ENCODE data around the gene ADSS2. TPM values are rescaled to one million over a fixed set of nuclear protein-coding genes. Genes with fewer than 3 reads are reported as not detected.

Gene ADSS2
- total and polyA plus RNA-seq, 5 donors = 5.8 to 14.1 (median 9.4) TPM

DNA sequence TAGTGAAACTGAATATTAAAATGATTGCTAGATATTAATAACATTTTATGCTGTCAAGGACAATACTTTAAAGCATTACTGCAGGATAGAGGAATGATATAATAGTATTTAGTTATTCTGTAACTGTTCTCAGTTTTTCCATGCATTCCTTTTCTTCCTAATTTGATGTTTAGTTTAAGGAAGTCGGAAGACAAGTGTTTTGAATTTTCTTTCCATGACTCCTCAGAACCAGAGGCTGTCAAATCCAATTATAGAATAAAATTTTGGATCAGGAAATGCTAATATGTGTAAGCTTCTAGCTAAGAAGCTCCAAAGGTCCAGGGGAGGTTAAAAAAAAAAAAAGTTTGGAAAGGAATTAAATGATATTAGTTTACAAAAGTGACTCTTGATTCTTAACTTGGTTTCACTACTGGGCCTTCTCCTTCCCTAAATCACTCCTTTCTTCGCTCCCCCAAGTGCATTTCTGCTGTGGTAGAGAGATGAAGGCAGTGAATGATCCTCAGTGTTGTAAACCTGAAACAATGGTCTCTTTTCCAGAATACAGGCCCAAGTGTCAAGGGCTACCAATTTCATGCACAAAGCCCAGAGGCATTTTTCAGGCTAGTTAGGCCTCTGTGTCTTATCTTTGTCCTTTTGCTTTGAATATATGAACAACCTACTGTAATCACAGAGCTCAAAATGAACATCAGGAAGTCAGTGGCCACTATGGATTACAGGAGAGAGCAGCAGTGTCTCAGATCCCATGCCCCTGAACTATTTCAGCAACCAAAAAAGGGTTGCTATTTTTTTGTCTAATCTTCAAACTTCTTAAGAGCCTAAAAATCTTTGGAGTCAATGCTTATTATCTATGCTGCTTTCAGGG lies 6.2 kb downstream of the ADSS2 start:
- intact Hi-C loops (cut with DNase I) = no loop called here
- no peaks in the 10 kb centered on the region for H3K27me3 ChIP-seq (ENCODE audit: control insufficient read depth, insufficient read depth)
- H3K9me3 ChIP-seq (ENCODE audit: control insufficient read depth, low read length) = no peaks in the 10 kb centered on the region
- peaks cover 5% of the 10 kb centered on the region for H3K4me1 ChIP-seq (ENCODE audit: control insufficient read depth, insufficient read depth, low read length)
- H3K27ac ChIP-seq (ENCODE audit: low read length) = no peak overlapping the region
- H3K4me3 ChIP-seq (ENCODE audit: low read length) = no peak overlapping the region
- no peak for DNase-seq
- ATAC-seq = no peak
- 74% methylated on average over 2 of the region's 2 CpGs for WGBS

DNA sequence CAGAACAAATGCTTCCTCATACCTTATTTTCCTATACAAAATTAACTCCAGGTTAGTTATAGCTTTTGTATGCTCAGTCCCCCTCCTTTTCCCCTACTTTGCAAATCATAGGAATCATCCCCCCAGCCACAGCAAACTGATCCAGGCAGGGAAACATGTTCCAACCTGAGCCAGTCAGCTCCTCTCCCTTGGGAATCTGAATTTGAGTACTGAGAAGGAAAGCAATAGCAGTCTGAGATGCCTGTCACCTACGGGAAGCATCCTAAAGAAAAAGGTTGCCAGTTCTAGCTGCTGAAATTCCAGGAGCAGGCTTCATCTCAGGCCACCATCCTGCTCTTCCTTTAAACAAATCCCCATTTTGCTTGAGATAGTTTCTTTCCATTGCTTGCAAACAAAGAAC lies 6.9 kb downstream of the ADSS2 start:
- peaks cover 2% of the 10 kb centered on the region for H3K4me1 ChIP-seq (ENCODE audit: control insufficient read depth, insufficient read depth, low read length)
- H3K9me3 ChIP-seq (ENCODE audit: control insufficient read depth, low read length) = no peaks in the 10 kb centered on the region
- 52% methylated on average over 1 of the region's 1 CpG for WGBS
- no peak overlapping the region for H3K27ac ChIP-seq (ENCODE audit: low read length)
- no peaks in the 10 kb centered on the region for H3K27me3 ChIP-seq (ENCODE audit: control insufficient read depth, insufficient read depth)
- intact Hi-C loops (cut with DNase I) = no loop called here
- no peak overlapping the region for H3K4me3 ChIP-seq (ENCODE audit: low read length)
- ATAC-seq (no peak), DNase-seq (no peak)

DNA sequence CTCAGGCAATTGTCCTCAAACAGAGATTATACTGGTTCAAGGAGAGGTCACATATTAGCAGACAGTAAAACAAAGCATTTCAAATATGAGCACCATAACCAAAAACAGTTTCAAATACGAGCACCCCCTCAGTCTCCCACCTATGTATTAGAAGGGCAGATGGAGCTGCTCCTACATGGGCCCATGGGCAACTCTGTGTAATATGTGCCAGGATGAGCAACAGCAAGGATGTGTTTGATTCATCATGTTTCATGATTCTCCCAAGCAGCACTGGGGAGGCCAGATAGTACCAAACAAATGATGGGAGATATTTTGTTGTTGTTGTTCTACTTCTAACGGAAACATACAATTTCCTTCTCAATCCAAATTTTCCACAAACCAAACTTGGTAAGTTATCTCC lies 8.9 kb downstream of the ADSS2 start:
- no peaks in the 10 kb centered on the region for H3K9me3 ChIP-seq (ENCODE audit: control insufficient read depth, low read length)
- H3K27ac ChIP-seq (ENCODE audit: low read length) = no peak overlapping the region
- intact Hi-C loops (cut with DNase I) = no loop called here
- H3K4me1 ChIP-seq (ENCODE audit: control insufficient read depth, insufficient read depth, low read length) = peaks cover 4% of the 10 kb centered on the region
- DNase-seq = no peak
- ATAC-seq = no peak
- H3K27me3 ChIP-seq (ENCODE audit: control insufficient read depth, insufficient read depth) = no peaks in the 10 kb centered on the region
- WGBS = 84% methylated on average over 2 of the region's 2 CpGs
- no peak overlapping the region for H3K4me3 ChIP-seq (ENCODE audit: low read length)

DNA sequence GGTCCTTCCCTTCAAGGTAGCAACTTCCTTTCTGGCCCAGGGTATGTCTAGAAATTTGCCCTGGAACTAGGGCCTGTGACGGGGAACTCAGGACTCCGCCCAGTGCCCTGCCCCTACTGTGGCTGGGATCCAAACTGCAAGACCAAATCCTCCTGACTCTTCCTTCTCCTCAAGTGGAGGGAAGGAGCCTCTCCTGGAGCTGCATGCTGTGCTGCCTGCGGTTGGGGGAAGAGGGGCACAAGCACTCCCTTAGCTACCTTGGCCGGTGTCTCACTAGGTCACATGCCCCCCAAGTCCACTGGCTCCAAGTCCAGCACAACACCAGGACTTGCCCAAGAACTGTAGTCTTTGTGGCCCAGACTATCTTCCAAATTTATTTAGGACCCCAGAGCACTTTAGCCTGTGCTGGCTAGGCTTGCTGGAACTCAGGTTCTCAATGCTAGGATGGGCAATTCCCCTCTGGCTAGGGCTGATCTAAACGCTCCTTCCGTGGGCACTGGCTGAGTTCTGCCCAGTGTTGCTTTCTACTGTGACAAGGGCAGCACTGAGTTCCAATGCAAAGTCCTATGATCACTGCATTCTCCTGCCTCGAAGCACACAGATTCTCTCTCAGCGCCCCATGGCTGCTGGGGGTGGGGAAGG lies 12.2 kb downstream of the ADSS2 start:
- Histone ChIP-seq H3K4me3 (ENCODE audit: low read length) (no peak overlapping the region), H3K27me3 (ENCODE audit: control insufficient read depth, insufficient read depth) (no peaks in the 10 kb centered on the region), H3K4me1 (ENCODE audit: control insufficient read depth, insufficient read depth, low read length) (peaks cover 4% of the 10 kb centered on the region), H3K27ac (ENCODE audit: low read length) (no peak overlapping the region), H3K9me3 (ENCODE audit: control insufficient read depth, low read length) (no peaks in the 10 kb centered on the region)
- WGBS = 74% methylated on average over 8 of the region's 8 CpGs
- intact Hi-C loops (cut with DNase I) = no loop called here
- ATAC-seq (peak; percentile 41 to 67), DNase-seq (peak in 1 of 3 donors; percentile 62)

DNA sequence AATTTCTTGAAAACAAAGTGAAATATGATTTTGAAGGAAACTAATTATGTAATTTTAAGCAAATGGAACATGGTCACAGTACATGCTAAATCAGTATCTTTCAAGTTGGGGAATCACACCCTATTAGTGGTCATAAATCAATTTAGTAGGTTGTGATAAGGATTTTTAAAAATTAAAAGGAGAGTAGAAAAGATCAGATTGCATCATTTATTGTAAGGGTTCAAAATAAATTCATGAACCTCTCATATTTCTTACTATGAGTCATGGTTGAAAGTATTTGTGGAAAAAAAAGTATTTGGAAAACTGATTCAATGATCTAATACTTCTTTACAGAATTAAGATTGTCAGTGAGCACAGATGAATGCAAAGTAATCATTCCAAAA lies 14.6 kb downstream of the ADSS2 start:
- Histone ChIP-seq H3K9me3 (ENCODE audit: control insufficient read depth, low read length) (no peaks in the 10 kb centered on the region), H3K4me1 (ENCODE audit: control insufficient read depth, insufficient read depth, low read length) (peaks cover 2% of the 10 kb centered on the region), H3K4me3 (ENCODE audit: low read length) (no peak overlapping the region), H3K27ac (ENCODE audit: low read length) (no peak overlapping the region), H3K27me3 (ENCODE audit: control insufficient read depth, insufficient read depth) (no peaks in the 10 kb centered on the region)
- DNase-seq (no peak), ATAC-seq (no peak)
- intact Hi-C loops (cut with DNase I) = no loop called here

DNA sequence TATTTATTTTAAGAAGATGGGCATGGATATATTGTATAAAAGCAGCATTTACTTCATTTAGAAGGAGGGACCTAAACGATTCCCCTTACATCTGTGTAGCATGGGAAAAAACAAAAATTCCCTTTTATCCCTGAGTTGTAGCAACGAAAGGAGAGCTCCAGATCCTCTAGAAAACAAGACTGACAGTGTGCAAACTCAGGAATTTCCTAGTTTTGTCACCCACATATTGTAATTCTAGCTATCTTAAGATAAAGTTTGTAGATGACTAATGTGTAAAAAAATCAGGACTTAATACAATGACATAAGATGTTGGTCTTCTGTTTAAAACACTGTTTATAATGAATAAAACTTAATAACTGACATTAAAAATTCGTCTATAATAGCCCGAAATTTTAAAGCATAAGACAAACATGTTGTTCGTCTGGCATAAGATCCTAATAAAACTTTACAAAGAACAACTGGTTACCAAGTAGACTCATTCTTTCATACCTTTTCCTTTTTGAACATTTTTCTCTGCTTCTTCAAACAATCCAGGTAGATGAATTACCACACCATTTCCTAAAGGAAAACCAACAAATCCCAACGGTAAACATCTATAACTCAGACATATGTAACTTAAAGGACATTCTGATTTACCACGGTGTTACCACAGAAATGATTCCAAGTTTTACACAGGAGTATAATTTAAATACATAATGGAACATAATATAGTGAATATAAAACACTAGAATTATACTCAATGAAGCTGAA lies 15.2 kb downstream of the ADSS2 start:
- Histone ChIP-seq H3K27ac (ENCODE audit: low read length) (no peak overlapping the region), H3K27me3 (ENCODE audit: control insufficient read depth, insufficient read depth) (no peaks in the 10 kb centered on the region), H3K9me3 (ENCODE audit: control insufficient read depth, low read length) (no peaks in the 10 kb centered on the region), H3K4me1 (ENCODE audit: control insufficient read depth, insufficient read depth, low read length) (peaks cover 2% of the 10 kb centered on the region), H3K4me3 (ENCODE audit: low read length) (no peak overlapping the region)
- intact Hi-C loops (cut with DNase I) = no loop called here
- no peak for DNase-seq
- 82% methylated on average over 7 of the region's 7 CpGs for WGBS
- no peak for ATAC-seq

DNA sequence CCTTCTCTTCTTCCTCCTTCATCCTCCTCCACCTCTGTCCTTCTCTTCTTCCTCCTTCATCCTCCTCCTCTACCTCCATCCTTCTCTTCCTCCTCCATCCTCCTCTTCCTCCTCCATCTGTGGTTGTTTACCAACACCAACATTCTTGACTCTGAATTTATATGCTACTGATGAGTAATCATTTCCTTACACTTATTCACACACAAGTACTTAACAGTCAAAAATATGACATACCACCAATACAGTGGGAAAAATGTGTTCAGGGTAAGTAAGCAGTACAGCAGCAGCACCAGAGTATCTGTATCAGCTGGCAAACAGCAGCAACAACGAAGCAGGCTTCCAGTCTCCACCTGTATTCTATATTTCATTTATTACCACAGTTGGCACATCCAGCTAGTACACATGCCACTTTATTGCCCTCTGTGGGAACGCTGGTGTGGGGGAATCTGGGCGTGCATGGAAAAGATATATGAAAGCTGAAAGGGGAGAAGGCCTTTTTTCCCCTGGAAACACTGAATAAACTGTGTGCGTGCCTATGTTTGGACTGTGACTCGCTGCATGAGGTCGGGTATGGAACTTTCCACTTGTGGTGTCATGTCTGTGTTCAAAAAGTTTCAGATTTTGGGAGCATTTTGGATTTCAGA lies 16.0 kb downstream of the ADSS2 start:
- H3K4me1 ChIP-seq (ENCODE audit: control insufficient read depth, insufficient read depth, low read length) = peaks cover 2% of the 10 kb centered on the region
- H3K9me3 ChIP-seq (ENCODE audit: control insufficient read depth, low read length) = no peaks in the 10 kb centered on the region
- no peak overlapping the region for H3K4me3 ChIP-seq (ENCODE audit: low read length)
- no peak for DNase-seq
- 80% methylated on average over 6 of the region's 6 CpGs for WGBS
- intact Hi-C loops (cut with DNase I) = no loop called here
- ATAC-seq = no peak
- H3K27ac ChIP-seq (ENCODE audit: low read length) = no peak overlapping the region
- no peaks in the 10 kb centered on the region for H3K27me3 ChIP-seq (ENCODE audit: control insufficient read depth, insufficient read depth)

DNA sequence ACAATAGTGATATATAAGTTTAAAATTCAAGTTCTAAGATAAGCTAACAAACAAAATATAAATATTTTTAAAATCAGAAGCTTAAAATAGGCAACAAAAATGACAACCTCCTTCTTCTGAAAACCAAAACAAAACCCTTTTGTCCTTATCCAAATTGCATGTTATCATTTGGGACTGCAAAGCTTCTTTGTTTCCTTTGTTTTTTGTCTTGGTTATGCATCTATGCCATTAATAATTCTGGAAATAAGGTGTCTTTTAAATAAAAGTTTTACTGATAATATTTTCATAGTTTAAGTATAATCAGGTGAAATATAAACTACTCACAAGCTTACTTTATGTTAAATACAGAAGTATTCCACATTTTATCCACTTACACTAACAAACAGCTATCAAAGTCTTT lies 20.5 kb downstream of the ADSS2 start:
- Histone ChIP-seq H3K4me3 (ENCODE audit: low read length) (no peak overlapping the region), H3K4me1 (ENCODE audit: control insufficient read depth, insufficient read depth, low read length) (no peaks in the 10 kb centered on the region), H3K27ac (ENCODE audit: low read length) (no peak overlapping the region), H3K27me3 (ENCODE audit: control insufficient read depth, insufficient read depth) (no peaks in the 10 kb centered on the region), H3K9me3 (ENCODE audit: control insufficient read depth, low read length) (no peaks in the 10 kb centered on the region)
- intact Hi-C loops (cut with DNase I) = no loop called here
- ATAC-seq (no peak), DNase-seq (no peak)

DNA sequence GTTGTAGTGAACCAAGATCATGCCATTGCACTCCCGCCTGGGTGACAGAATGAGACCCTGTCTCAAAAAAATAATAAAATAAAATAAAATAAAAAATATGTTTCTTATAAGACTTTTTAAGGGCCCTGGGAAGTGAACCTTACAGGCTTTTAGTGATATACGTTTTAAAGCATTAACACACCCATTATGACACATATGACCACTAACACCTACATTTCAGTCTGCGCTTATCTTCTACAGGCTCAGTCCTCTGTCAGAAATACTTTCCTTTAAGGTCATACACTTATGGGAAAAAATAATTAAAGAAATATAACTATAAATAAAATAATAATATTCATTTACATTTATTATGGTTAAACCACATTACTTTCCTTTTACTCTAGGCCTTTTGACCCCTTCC lies 21.9 kb downstream of the ADSS2 start:
- ATAC-seq (no peak), DNase-seq (no peak)
- intact Hi-C loops (cut with DNase I) = no loop called here
- 83% methylated on average over 3 of the region's 3 CpGs for WGBS
- no peak overlapping the region for H3K27ac ChIP-seq (ENCODE audit: low read length)
- H3K27me3 ChIP-seq (ENCODE audit: control insufficient read depth, insufficient read depth) = no peaks in the 10 kb centered on the region
- H3K4me3 ChIP-seq (ENCODE audit: low read length) = no peak overlapping the region
- H3K9me3 ChIP-seq (ENCODE audit: control insufficient read depth, low read length) = no peaks in the 10 kb centered on the region
- no peaks in the 10 kb centered on the region for H3K4me1 ChIP-seq (ENCODE audit: control insufficient read depth, insufficient read depth, low read length)

DNA sequence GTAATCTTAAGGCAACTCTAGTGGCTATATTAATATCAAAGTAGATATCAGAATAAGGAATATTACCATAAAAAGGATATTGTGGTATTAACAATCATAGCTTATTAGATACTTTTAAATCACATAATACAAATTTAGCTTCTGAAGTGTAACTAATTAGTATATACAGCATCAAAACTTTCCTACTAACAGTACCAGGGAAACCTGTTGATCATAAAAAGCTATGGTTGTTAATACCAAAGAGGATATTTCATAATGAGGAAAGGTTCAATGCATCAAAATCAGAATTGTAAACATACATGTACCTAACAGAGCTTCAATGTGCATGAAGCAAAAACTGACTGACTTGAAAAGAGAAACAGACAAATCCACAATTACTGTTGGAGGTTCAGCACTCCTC lies 24.1 kb downstream of the ADSS2 start:
- Histone ChIP-seq H3K4me1 (ENCODE audit: control insufficient read depth, insufficient read depth, low read length) (no peaks in the 10 kb centered on the region), H3K27me3 (ENCODE audit: control insufficient read depth, insufficient read depth) (no peaks in the 10 kb centered on the region), H3K27ac (ENCODE audit: low read length) (no peak overlapping the region), H3K4me3 (ENCODE audit: low read length) (no peak overlapping the region), H3K9me3 (ENCODE audit: control insufficient read depth, low read length) (no peaks in the 10 kb centered on the region)
- DNase-seq = no peak
- intact Hi-C loops (cut with DNase I) = no loop called here
- ATAC-seq = no peak
